Measurements from ENCODE around the gene CHMP5.

CHMP5 gene

DNA sequence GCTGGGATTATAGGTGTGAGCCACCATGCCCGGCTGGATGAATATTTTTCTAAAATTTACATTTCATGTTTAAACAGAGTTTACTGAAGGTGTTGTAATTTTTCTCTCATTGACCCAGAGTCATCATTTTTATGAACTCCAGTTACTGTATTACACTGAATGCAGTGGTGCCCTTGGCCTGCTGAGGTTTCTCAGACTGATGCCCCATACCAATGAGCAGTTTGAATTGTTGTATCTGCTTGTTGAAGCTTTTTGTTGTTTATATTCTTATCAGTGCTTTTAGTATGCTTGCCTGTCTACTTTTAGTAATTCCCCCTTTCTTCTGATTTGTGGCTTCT lies 55.4 kb downstream of the CHMP5 start:
- FAIRE-seq (no peak), DNase-seq (ENCODE audit: insufficient read length, low spot score) (no peak)
- no peak for TF ChIP-seq TAF1 (IDR thresholded peaks at IDR 0.05; ENCODE audit: low read depth, low read length)
- no peak for TF ChIP-seq POLR2AphosphoS5 (IDR thresholded peaks at IDR 0.05; ENCODE audit: low read depth, low read length)
- TF ChIP-seq POU2F2 (IDR thresholded peaks at IDR 0.05; ENCODE audit: low read depth, low read length) = no peak
- TF ChIP-seq POLR2A (IDR thresholded peaks at IDR 0.05; ENCODE audit: low read depth, low read length) = no peak
- no peak for TF ChIP-seq SPI1 (IDR thresholded peaks at IDR 0.05; ENCODE audit: low read depth, low read length)
- TF ChIP-seq PAX5 (IDR thresholded peaks at IDR 0.05; ENCODE audit: insufficient read depth, low read length, severe bottlenecking) = no peak

DNA sequence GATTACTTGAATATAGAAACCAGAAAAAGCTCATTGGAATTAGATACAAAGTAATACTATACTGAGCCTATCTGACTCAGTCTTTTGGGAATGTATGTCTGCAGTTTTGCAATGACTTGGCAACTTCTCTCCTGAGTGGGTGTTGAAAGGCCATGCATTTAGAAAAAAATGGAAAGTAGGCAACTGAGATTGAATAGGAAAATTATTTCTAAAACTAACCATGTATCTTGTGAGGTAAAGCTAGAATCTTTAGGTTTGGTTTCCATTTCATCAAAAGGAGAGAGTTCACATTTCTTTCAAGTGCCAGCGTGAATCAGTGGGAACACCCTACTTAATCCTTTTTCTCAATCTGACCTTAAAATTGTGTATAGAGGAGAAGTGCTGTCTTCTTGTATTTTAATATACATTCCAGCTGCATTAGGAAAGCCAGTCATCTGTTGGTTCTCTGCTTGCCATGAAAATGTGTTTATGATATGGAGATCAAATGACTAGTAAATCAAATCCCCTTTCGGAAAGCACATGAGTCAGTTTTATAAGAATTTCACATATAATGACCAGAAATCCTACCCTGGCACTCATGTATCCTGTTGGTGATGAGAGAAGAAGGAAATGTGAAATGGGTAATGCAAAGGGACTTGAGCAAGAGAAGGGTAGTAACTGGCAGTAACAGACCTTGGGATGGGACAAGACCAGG lies 55.9 kb downstream of the CHMP5 start:
- TF ChIP-seq PAX5 (IDR thresholded peaks at IDR 0.05; ENCODE audit: insufficient read depth, low read length, severe bottlenecking) = no peak
- no peak for TF ChIP-seq TAF1 (IDR thresholded peaks at IDR 0.05; ENCODE audit: low read depth, low read length)
- no peak for TF ChIP-seq POLR2A (IDR thresholded peaks at IDR 0.05; ENCODE audit: low read depth, low read length)
- no peak for TF ChIP-seq POU2F2 (IDR thresholded peaks at IDR 0.05; ENCODE audit: low read depth, low read length)
- TF ChIP-seq POLR2AphosphoS5 (IDR thresholded peaks at IDR 0.05; ENCODE audit: low read depth, low read length) = no peak
- no peak for TF ChIP-seq SPI1 (IDR thresholded peaks at IDR 0.05; ENCODE audit: low read depth, low read length)
- FAIRE-seq (no peak), DNase-seq (ENCODE audit: insufficient read length, low spot score) (no peak)

DNA sequence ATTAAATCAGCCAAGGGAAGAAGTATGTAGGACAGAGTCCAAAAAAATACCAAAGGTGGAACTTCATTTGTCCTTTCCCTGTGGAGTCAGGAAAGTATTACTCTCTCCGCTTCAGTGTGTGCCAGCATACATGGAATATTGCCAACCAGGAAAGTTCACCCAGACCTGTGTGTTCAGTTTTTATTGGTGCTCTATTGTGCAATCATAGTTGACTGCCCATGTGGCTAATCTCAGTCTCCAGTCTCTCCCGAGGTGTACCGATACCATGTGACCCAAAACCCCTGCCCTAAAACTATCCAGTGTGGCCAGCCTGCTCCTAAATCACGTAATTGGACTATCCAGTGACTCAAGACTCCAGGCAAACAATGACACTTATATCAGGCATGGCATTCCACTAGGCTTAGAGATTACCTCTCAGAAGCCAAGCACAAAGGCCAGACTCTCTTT lies 64.3 kb downstream of the CHMP5 start:
- FAIRE-seq (no peak), DNase-seq (ENCODE audit: insufficient read length, low spot score) (no peak)
- TF ChIP-seq POLR2AphosphoS5 (IDR thresholded peaks at IDR 0.05; ENCODE audit: low read depth, low read length) = no peak
- no peak for TF ChIP-seq POLR2A (IDR thresholded peaks at IDR 0.05; ENCODE audit: low read depth, low read length)
- no peak for TF ChIP-seq PAX5 (IDR thresholded peaks at IDR 0.05; ENCODE audit: insufficient read depth, low read length, severe bottlenecking)
- no peak for TF ChIP-seq SPI1 (IDR thresholded peaks at IDR 0.05; ENCODE audit: low read depth, low read length)
- no peak for TF ChIP-seq TAF1 (IDR thresholded peaks at IDR 0.05; ENCODE audit: low read depth, low read length)
- TF ChIP-seq POU2F2 (IDR thresholded peaks at IDR 0.05; ENCODE audit: low read depth, low read length) = no peak

DNA sequence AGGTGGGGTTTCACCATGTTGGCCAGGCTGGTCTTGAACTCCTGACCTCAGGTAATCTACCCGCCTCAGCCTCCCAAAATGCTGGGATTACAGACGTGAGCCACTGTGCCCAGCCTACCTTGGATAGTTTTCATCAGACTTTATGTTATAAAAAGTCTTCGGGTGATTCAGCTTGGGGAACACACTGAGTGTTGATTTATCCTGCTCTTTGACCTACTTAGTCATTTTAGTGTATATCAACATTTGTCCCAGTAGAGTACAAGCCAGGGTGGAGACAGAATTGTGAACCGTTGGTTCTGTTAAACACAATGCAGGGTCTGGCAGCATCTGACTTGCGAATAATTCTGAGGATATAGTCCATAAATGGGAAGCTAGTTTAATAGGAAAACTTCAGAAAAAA lies 65.1 kb downstream of the CHMP5 start:
- FAIRE-seq (no peak), DNase-seq (ENCODE audit: insufficient read length, low spot score) (no peak)
- TF ChIP-seq SPI1 (IDR thresholded peaks at IDR 0.05; ENCODE audit: low read depth, low read length) = no peak
- TF ChIP-seq POLR2A (IDR thresholded peaks at IDR 0.05; ENCODE audit: low read depth, low read length) = no peak
- no peak for TF ChIP-seq POU2F2 (IDR thresholded peaks at IDR 0.05; ENCODE audit: low read depth, low read length)
- TF ChIP-seq TAF1 (IDR thresholded peaks at IDR 0.05; ENCODE audit: low read depth, low read length) = no peak
- TF ChIP-seq POLR2AphosphoS5 (IDR thresholded peaks at IDR 0.05; ENCODE audit: low read depth, low read length) = no peak
- TF ChIP-seq PAX5 (IDR thresholded peaks at IDR 0.05; ENCODE audit: insufficient read depth, low read length, severe bottlenecking) = no peak

DNA sequence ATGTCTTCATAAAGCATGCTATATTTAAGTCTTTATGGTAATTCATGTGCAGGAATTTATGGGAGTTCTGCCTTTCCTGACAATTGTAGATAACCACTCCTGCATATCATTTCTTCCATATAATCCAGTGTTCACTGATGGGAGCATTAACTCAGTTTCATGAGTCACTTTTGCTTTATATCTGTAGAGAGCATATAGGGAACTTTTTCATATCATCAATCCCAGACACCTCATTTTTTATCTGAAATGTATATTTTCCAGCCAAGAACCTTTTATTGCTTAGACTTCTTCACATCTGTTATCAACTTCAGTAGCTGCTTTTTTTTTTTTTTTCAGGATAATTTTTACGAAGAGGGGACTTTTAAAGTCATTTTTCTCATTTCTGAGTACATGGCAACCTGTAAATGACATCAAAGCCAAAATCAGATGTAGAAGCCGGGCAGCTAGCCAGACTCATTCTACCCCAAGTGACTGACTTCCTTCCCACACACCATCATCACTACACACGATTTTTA lies 66.6 kb downstream of the CHMP5 start:
- TF ChIP-seq POLR2AphosphoS5 (IDR thresholded peaks at IDR 0.05; ENCODE audit: low read depth, low read length) (no peak), POLR2A (IDR thresholded peaks at IDR 0.05; ENCODE audit: low read depth, low read length) (no peak), TAF1 (IDR thresholded peaks at IDR 0.05; ENCODE audit: low read depth, low read length) (no peak), SPI1 (IDR thresholded peaks at IDR 0.05; ENCODE audit: low read depth, low read length) (no peak), PAX5 (IDR thresholded peaks at IDR 0.05; ENCODE audit: insufficient read depth, low read length, severe bottlenecking) (no peak), POU2F2 (IDR thresholded peaks at IDR 0.05; ENCODE audit: low read depth, low read length) (no peak)
- FAIRE-seq (no peak), DNase-seq (ENCODE audit: insufficient read length, low spot score) (no peak)

Data from GM12891 (cell line).